Measurements from ENCODE around the gene CST8. TPM values are rescaled to one million over a fixed set of nuclear protein-coding genes. Genes with fewer than 3 reads are reported as not detected.

Gene CST8
- total and polyA plus RNA-seq, 2 donors (not counting 1 experiment from before 2014, with no cell fraction given), result not detected

GRCh38 chr20:23515250-23515939 lies 24.5 kb downstream of the CST8 start:
- Histone ChIP-seq H3K27me3 (replicated peaks in 1 of 4; ENCODE audit: control extremely low read depth in 1 of 4, control insufficient read depth in 3 of 4, insufficient read depth in 4 of 4, low read length in 3 of 4) (no peaks in the 10 kb centered on the region), H3K4me2 (replicated peaks; ENCODE audit: low read depth, low read length, poor library complexity, severe bottlenecking) (no peak overlapping the region), H3K27ac (ENCODE audit: low read length in 2 of 2) (no peak overlapping the region), H3K9me3 (ENCODE audit: control extremely low read depth in 1 of 3, control insufficient read depth in 2 of 3, insufficient read depth in 1 of 3, low read length in 2 of 3) (peaks cover 0 to 5% (median 0%) of the 10 kb centered on the region in 3 donors), H3K79me2 (ENCODE audit: control insufficient read depth, insufficient read depth, low read length) (no peaks in the 10 kb centered on the region), H4K20me1 (ENCODE audit: control insufficient read depth, insufficient read depth, low read length, poor library complexity, severe bottlenecking) (no peaks in the 10 kb centered on the region), H2AFZ (ENCODE audit: insufficient read depth, low read depth, low read length, poor library complexity, severe bottlenecking) (no peak overlapping the region), H3K4me3 (ENCODE audit: control extremely low read depth in 1 of 5, extremely low read depth in 1 of 5, insufficient read depth in 1 of 5, low read depth in 2 of 5, low read length in 4 of 5) (no peak overlapping the region), H3K36me3 (replicated peaks in 1 of 2; ENCODE audit: control extremely low read depth in 1 of 2, control insufficient read depth in 1 of 2, extremely low read depth in 1 of 2, insufficient read depth in 2 of 2, low read length in 1 of 2) (no peaks in the 10 kb centered on the region), H3K9ac (ENCODE audit: low read length) (no peak overlapping the region), H3K4me1 (ENCODE audit: control insufficient read depth in 2 of 2, insufficient read depth in 2 of 2, low read length in 2 of 2) (no peaks in the 10 kb centered on the region)
- ChIA-PET POLR2A (no interaction called here), CTCF (no interaction called here)
- intact Hi-C loops (cut with micrococcal nuclease), result no loop called here
- WGBS (ENCODE audit: insufficient coverage), result no CpG with 5 or more reads among the region's 5 CpGs
- no peak for TF ChIP-seq CTCF (IDR thresholded peaks at IDR 0.05)
- TF ChIP-seq EZH2 (IDR thresholded peaks at IDR 0.05; ENCODE audit: borderline replicate concordance, insufficient read depth, low read depth, low read length, poor library complexity, severe bottlenecking), result no peak
- no peak for DNase-seq
- Mint-ChIP-seq H3K4me3 (no peak overlapping the region), H3K4me1 (no peaks in the 10 kb centered on the region), H3K27me3 (no peaks in the 10 kb centered on the region), H3K27ac (no peak overlapping the region), H3K9me3 (ENCODE audit: insufficient read depth) (no peaks in the 10 kb centered on the region)
- no peak for ATAC-seq (ENCODE audit: low read depth)

- H2AFZ ChIP-seq (ENCODE audit: insufficient read depth, low read depth, low read length, poor library complexity, severe bottlenecking), result no peak overlapping the region
- POLR2A ChIA-PET, result no interaction called here
- no peak overlapping the region for H3K27ac ChIP-seq (ENCODE audit: low read length in 2 of 2)
- H3K36me3 ChIP-seq (replicated peaks in 1 of 2; ENCODE audit: control extremely low read depth in 1 of 2, control insufficient read depth in 1 of 2, extremely low read depth in 1 of 2, insufficient read depth in 2 of 2, low read length in 1 of 2), result no peaks in the 10 kb centered on the region
- no peaks in the 10 kb centered on the region for H3K4me1 ChIP-seq (ENCODE audit: control insufficient read depth in 2 of 2, insufficient read depth in 2 of 2, low read length in 2 of 2)
- intact Hi-C loops (cut with micrococcal nuclease), result no loop called here
- Mint-ChIP-seq H3K4me3 (no peak overlapping the region), H3K27me3 (no peaks in the 10 kb centered on the region), H3K4me1 (no peaks in the 10 kb centered on the region), H3K9me3 (ENCODE audit: insufficient read depth) (no peaks in the 10 kb centered on the region), H3K27ac (no peak overlapping the region)
- H3K4me3 ChIP-seq (ENCODE audit: control extremely low read depth in 1 of 5, extremely low read depth in 1 of 5, insufficient read depth in 1 of 5, low read depth in 2 of 5, low read length in 4 of 5), result no peak overlapping the region
- H3K4me2 ChIP-seq (replicated peaks; ENCODE audit: low read depth, low read length, poor library complexity, severe bottlenecking), result no peak overlapping the region
- no peak for DNase-seq
- H3K27me3 ChIP-seq (replicated peaks in 1 of 4; ENCODE audit: control extremely low read depth in 1 of 4, control insufficient read depth in 3 of 4, insufficient read depth in 4 of 4, low read length in 3 of 4), result no peaks in the 10 kb centered on the region
- H4K20me1 ChIP-seq (ENCODE audit: control insufficient read depth, insufficient read depth, low read length, poor library complexity, severe bottlenecking), result no peaks in the 10 kb centered on the region
- no peaks in the 10 kb centered on the region for H3K79me2 ChIP-seq (ENCODE audit: control insufficient read depth, insufficient read depth, low read length)
- no peak overlapping the region for H3K9ac ChIP-seq (ENCODE audit: low read length)
- WGBS (ENCODE audit: insufficient coverage), result 95% methylated on average over 3 of the region's 4 CpGs
- TF ChIP-seq CTCF (IDR thresholded peaks at IDR 0.05), result no peak
- no peak for TF ChIP-seq EZH2 (IDR thresholded peaks at IDR 0.05; ENCODE audit: borderline replicate concordance, insufficient read depth, low read depth, low read length, poor library complexity, severe bottlenecking)
- peaks cover 0 to 5% (median 0%) of the 10 kb centered on the region in 3 donors for H3K9me3 ChIP-seq (ENCODE audit: control extremely low read depth in 1 of 3, control insufficient read depth in 2 of 3, insufficient read depth in 1 of 3, low read length in 2 of 3)
- no peak for ATAC-seq (ENCODE audit: low read depth)
- CTCF ChIA-PET, result no interaction called here
Observed at GRCh38 chr20:23517719-23518118, 26.8 kb downstream of the CST8 start.

Data from B cell (primary cell).